ENCODE data around the gene GULP1.
A peak's percentile ranks its signal among the peaks of the same experiment; 100 is the strongest.

GULP1 gene

GRCh38 chr2:188518381-188518780, 226.7 kb downstream of the GULP1 start:
- DNase-seq (ENCODE audit: low read depth): no peak
- in situ Hi-C loops (cut with HindIII; ENCODE audit: low sequenced_read_pairs): loop anchor here (25.0 kb wide), 1 partner anchor 931 kb away; no protein-coding TSS in a partner anchor
- H3K4me3 ChIP-seq (ENCODE audit: low read depth, low read length): no peak overlapping the region
- TF ChIP-seq CTCF (IDR thresholded peaks at IDR 0.05; ENCODE audit: low read depth, low read length, missing control alignments): no peak

GRCh38 chr2:188519136-188519535, 227.5 kb downstream of the GULP1 start:
- H3K4me3 ChIP-seq (ENCODE audit: low read depth, low read length): no peak overlapping the region
- in situ Hi-C loops (cut with HindIII; ENCODE audit: low sequenced_read_pairs): loop anchor here (25.0 kb wide), 1 partner anchor 932 kb away; no protein-coding TSS in a partner anchor
- TF ChIP-seq CTCF (IDR thresholded peaks at IDR 0.05; ENCODE audit: low read depth, low read length, missing control alignments): no peak
- DNase-seq (ENCODE audit: low read depth): no peak

- in situ Hi-C loops (cut with HindIII; ENCODE audit: low sequenced_read_pairs): loop anchor here (25.0 kb wide), 1 partner anchor 935 kb away; no protein-coding TSS in a partner anchor
- no peak for DNase-seq (ENCODE audit: low read depth)
- no peak for TF ChIP-seq CTCF (IDR thresholded peaks at IDR 0.05; ENCODE audit: low read depth, low read length, missing control alignments)
- H3K4me3 ChIP-seq (ENCODE audit: low read depth, low read length): no peak overlapping the region
These were observed 230.8 kb downstream of the GULP1 start for GRCh38 chr2:188522517-188522916.

- TF ChIP-seq CTCF (IDR thresholded peaks at IDR 0.05; ENCODE audit: low read depth, low read length, missing control alignments): no peak
- DNase-seq (ENCODE audit: low read depth): no peak
- in situ Hi-C loops (cut with HindIII; ENCODE audit: low sequenced_read_pairs): loop anchor here (25.0 kb wide), 1 partner anchor 937 kb away; no protein-coding TSS in a partner anchor
- H3K4me3 ChIP-seq (ENCODE audit: low read depth, low read length): no peak overlapping the region
These were observed 232.2 kb downstream of the GULP1 start for GRCh38 chr2:188523919-188524318.

GRCh38 chr2:188524519-188525113, 232.9 kb downstream of the GULP1 start:
- TF ChIP-seq CTCF (IDR thresholded peaks at IDR 0.05; ENCODE audit: low read depth, low read length, missing control alignments): peak; percentile 65
- peak; percentile 46 for DNase-seq (ENCODE audit: low read depth)
- in situ Hi-C loops (cut with HindIII; ENCODE audit: low sequenced_read_pairs): loop anchor here (25.0 kb wide), 1 partner anchor 937 kb away; no protein-coding TSS in a partner anchor
- H3K4me3 ChIP-seq (ENCODE audit: low read depth, low read length): no peak overlapping the region

GRCh38 chr2:188526701-188527100, 235.0 kb downstream of the GULP1 start:
- in situ Hi-C loops (cut with HindIII; ENCODE audit: low sequenced_read_pairs): no loop called here
- no peak for DNase-seq (ENCODE audit: low read depth)
- H3K4me3 ChIP-seq (ENCODE audit: low read depth, low read length): no peak overlapping the region
- TF ChIP-seq CTCF (IDR thresholded peaks at IDR 0.05; ENCODE audit: low read depth, low read length, missing control alignments): no peak

All from astrocyte of the cerebellum (primary cell).